Eye (tissue), 1 donor: ENCODE data around the gene URGCP.

Experiments used
- DNase-seq: peaks from one replicate; pipeline ENCODE4 v3.0.0-alpha.2; 2015

URGCP gene, protein sequence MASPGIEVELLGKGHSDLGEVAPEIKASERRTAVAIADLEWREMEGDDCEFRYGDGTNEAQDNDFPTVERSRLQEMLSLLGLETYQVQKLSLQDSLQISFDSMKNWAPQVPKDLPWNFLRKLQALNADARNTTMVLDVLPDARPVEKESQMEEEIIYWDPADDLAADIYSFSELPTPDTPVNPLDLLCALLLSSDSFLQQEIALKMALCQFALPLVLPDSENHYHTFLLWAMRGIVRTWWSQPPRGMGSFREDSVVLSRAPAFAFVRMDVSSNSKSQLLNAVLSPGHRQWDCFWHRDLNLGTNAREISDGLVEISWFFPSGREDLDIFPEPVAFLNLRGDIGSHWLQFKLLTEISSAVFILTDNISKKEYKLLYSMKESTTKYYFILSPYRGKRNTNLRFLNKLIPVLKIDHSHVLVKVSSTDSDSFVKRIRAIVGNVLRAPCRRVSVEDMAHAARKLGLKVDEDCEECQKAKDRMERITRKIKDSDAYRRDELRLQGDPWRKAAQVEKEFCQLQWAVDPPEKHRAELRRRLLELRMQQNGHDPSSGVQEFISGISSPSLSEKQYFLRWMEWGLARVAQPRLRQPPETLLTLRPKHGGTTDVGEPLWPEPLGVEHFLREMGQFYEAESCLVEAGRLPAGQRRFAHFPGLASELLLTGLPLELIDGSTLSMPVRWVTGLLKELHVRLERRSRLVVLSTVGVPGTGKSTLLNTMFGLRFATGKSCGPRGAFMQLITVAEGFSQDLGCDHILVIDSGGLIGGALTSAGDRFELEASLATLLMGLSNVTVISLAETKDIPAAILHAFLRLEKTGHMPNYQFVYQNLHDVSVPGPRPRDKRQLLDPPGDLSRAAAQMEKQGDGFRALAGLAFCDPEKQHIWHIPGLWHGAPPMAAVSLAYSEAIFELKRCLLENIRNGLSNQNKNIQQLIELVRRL

DNA sequence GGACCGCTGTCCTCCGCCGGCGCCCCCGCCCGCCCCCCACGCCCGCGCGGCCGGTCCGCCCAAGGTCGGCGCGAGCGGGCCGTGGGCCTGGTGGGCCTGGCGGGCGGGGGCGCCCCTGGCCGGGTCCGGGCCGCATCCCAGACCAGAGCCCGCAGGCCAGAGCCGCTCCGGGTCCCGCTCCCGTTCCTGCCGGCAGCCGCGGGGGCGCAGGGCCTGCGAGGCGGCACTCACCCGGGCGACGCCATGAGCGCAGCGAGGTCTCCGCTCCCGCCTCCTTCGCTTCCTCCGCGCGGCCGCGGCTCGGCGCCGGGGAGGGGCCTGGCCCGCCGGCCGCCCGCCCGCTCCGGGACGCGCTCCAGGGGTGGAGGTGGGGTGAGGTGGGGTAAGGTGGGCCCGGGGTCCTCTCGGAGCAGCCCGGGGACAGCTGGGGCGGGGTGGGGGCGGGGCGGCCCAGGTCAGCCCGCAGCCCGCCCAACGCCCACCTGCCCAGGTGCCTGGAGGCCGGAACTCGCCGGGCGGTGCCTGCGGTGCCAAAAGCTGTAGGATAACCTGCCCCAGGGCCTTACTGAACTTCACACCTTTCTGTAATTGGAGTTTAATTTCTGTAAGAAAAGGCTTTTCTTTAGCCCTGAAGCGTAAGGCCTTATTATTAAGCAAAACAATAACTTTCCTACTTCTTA, at the start of gene URGCP:
Gene URGCP, minus strand, starts transcription at position 266 of the 680 bp plus-strand sequence. Its CDS starts 21 bp downstream, at position 245.
- DNase-seq, result peak; percentile 69

DNA sequence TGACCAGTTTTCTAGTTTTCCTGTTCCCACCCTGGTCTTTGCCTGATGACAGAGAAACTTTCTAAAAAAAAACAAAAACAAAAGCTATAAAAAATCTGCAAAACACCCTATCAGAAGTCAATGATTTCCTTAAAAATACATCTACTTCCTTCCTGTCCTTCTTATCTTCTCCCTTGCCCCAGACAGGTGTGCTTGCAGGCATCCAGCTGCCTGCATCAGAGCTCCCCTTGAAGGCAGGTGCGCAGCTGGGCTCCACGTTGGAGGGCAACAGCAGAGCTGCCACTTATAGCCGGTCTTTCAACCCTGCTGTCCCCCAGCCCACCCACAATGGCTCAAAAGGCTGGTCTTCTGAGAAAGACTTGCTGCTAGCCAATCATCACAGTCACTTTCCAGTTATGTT, 49.6 kb upstream of the URGCP start:
- no peak for DNase-seq

DNA sequence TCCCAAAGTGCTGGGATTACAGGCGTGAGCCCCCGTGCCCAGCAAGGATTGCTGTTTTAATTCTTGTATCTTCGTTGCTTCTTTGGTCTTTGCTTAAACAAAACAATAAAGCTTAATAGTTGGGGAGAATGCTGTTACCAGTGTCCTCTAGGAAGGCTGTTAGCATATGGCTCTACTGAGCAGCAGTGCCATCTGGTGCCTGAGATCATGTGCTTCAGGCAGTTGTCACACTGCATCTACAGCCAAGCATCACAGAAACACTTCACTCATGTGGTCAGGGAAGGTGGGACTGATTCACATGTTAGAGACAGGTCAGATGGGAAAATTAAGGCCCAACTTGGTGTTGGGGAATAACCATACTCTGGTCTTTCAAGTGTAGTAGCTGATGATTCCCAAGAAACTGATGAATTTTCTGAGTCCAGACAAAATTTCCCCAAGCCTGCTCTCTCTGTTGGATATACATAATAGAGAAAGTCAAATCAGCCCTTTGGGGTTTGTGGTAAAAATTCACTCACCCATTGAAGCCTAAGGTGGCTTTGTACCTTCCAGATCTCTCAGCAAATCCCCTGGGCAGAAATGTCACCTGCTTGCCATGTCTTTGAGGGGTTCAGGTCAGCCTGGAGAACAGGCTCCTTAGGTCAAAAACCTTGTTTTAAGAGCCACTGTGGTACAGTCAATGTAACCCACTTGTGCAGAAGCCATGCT, 48.3 kb upstream of the URGCP start:
- peak; percentile 70 for DNase-seq

DNA sequence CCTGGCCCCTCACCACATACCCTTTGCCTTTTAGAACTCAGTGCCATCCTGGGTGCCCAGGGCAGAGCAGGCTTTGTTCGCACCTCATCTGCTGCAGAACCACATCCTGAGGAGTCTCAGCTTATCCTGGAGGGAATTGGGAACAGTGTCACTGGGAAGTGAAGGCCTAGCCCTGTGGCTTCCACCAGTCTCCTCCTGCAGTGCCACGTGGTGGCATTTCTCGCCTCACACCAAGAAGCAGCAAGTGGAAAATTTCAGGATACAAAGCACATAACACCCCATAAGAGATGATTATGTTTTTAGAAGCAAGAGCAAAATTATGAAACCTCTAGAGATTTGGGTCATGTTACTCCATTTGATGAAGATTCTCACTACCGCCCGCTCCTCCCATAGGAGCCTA, 46.7 kb upstream of the URGCP start:
- DNase-seq, result no peak

DNA sequence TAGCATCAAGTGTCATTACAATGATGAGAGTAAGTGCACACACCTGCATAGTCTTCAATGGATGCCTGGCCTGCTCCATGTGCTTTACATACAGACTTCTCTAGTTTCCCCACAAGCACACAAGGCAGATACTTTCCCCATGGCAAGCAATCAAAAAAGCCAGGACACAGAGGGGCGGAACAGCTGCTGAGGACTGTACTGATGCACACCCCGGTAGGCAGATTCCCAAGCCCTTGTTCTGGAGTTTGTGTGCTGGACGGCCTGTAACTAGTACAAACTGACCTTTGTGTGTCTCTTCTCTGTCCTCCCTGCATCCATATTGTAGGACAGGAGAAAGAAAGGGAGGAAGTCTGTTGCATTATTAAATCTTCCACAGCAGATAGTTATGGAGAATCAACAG, 45.6 kb upstream of the URGCP start:
- DNase-seq, result no peak

DNA sequence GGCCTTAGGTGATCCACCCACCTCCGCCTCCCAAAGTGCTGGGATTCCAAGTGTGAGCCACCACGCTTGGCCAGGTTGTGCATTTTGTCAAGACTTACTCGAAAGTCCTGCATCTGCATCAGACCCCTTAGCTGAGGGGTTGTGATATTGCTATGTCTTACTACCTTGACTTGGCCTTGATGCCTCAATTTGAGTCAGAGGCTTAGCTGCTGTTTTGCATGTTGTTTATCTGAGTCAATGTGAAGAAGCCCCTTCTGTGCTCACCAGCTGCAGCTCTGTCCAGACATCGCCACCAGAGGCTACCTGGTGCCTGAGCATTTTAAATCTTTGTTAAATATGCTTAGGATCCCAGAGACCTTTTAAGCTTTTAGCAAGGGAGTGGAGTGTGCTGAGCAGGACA, 37.9 kb upstream of the URGCP start:
- DNase-seq, result no peak

DNA sequence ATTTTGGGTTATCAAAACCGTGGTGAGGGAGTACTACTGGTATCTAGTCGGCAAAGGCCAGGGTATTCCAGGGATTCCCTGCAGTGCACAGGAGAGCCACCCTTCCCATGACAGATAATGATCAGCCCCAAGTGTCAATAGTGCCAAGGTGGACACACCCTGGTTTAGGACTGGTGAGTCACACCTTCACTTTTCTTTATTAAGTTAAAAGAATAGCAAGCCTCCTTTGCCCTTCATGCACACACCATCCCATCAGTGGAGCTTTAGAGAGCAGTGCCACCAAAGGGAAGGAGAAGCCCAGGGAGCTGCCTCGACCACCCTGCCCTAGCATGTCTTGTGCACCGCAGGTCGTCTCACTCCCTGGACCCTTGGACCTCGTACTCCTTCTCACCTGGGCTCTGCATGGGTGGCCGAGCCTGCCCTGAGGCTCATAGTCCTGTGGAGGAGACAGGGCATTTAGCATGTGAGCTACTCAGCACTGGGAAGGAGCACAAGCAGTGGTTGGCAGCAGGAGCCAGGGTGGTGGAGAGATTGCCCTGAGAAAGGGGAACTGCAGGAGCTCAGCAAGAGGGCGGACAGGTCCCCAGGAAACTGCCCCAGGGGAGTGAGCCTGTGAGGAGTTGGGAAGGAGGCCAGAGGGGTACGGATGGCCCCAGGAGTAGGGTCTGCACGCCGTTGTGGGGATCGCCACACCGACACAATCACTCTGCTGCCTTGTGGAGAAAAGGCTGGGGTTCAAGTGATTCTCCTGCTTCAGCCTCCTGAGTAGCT, 37.2 kb upstream of the URGCP start:
- no peak for DNase-seq

DNA sequence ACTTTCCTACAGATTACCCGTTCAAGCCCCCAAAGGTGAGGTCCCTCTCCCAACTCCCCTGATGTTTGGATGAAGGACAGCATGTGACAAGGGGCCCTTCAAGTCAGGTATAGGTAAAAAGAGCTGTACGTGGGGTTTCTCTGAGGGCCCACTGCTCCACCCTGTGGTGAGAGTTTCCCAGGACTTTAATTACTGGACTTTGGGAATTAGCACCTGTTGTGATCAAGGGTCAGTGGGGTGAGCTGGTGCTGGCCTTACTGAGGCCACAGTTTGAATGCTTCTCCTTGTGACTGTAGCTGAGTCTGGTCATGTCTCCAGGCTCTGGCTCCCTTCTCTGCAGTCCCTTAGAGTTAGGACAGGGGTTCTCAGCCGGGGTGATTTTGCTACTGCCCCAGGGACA, 36.6 kb upstream of the URGCP start:
- DNase-seq, result no peak

DNA sequence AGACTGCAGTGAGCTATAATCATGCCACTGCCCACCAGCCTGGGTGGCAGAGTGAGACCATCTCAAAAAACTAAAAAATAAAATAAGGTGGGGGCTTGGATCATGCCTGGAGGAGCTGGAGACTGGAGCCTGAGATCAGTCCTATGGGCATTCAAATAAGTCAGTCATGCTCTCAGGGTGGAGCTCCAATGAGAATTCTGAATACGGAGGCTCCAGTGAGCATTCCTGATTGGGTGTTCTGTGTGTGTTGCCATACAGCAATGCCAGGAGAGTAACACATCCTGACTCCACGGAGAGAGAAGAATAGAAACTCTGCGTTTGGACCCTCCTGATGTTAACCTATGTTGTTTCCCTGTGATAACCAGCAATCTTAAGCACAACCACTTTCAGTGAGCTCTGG, 35.9 kb upstream of the URGCP start:
- no peak for DNase-seq

DNA sequence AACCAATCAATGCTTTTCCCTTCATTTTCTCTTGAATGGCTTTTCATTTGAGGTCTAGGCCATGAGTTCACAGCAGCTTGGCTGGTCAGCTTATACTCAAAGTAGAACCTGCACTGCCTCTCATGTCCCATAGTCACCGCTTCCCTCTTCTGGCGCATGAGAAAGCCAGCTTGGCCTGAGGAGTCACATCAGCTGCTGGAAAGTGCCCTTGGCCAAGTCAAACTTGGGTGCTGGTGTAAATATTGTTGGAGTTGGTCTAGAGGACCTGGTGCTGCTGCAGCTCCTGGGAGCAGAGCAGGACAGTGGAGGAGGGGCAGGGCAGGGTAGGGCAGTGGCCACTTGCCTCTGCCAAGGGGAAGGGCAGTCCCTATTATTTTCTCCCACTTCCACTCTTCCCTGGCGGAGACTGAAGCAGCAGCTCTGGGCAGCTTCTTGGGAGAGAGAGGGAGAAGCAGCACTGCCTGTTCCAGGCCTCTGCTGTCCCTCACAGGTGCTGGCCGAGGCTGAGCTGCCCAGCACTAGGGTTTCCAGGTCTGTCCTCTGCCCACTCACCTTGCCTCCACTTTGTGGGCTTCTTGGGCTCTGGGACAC, 32.6 kb upstream of the URGCP start:
- DNase-seq, result no peak

DNA sequence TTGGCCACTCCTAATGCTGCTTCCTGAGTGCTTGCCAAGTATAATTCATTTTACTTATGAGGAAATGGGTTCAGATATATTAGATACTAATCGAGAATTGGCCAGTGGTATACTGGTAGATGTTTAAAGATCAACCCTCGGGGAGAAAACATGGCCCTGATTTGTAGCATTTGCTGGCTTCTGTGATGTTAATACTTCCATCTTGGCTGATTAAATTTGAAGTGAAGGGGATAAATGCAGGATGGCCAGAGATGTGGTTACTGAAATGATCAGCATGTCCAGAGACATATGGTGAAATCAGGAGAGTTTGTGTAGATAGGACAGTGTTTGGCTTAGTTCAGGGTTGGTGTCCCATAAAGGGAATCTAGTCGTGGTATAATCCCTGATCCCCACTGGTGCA, 31.0 kb upstream of the URGCP start:
- no peak for DNase-seq

DNA sequence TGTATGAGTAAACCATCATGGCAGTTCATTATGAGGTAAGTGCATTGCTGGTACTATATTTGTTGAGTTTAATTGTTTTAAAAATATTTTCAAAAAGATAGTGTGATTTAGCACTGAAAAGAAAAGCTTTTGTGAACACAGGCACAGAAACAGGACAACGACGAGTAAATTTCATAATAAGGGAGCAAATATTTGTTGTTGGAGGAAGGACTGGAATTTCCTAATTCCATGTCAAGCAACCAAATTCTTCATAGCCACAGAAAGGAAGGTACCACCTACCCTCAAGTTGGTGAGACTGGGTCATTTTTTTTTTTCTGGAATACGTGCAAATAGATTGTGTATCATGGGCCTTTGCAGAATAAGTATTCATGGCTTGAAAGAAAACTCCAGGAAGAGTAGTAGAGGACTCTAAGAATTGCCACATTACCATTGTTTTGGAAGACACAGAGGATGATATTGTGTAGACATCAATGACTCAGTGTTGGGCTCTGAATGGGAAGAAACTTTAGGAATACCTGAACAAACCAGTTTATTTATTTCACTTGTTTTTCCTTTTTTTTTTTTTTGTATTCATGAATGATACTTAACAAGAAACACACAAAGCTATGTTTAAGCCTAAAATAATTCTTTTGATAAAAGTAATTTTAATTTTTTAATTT, 27.6 kb upstream of the URGCP start:
- DNase-seq, result no peak

DNA sequence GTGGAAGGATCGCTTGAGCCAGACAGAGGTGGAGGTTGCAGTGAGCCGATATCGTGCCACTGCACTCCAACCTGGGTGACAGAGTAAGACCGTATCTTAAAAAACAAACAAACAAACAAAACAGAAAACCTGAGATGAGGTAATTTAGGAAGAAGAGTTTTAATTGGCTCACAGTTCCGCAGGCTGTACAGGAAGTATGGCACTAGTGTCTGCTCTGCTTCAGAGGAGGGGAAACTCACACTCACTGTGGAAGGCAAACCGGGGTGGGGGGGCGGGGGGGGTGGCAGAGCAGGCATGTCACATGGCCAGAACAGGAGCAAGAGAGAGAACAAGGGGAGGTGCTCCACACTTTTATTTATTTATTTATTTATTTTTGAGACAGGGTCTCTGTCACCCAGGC, 24.9 kb upstream of the URGCP start:
- DNase-seq, result no peak

DNA sequence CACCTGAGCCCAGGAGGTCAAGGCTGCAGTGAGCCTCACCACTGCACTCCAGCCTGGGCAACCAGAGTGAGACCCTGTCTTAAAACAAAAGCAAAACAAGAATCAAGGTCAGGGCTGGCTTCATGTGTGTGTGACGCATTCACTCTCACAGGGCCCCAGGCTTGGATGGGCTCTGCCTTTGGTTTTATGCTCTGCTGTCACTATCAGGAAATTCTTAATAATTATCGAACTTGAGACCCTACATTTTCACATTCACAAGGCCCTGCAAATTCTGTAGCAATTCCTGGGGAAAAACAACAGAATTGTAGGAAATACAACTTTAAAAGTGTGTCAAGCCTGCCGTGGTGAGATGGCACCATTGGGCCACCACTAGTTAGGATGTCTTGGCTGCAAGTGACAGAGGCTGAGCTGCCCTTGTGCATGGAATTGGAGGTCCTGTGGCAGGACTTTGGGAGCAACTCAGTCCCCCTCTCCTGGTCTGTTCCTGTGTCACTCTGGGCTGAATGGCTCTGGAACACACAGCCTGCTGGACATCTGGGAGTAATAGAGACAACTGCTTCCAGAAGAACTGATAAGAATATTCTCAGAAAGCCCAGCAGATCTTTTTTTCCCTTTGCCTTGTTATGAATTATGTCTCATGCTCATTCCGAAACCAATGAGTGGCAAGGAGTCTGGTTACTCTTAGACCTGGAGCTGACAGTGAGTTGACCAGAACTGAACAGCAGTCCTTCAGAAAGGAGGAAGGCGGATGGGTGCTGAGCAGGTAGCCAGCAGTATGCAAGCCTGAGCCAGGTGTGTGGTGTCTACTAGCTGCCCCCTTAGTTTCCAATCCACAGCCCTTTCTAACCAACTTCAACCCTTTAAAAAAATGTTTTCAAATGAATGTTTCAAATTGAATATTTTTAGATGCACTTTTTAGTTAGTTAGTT, 23.4 kb upstream of the URGCP start:
- DNase-seq, result no peak

DNA sequence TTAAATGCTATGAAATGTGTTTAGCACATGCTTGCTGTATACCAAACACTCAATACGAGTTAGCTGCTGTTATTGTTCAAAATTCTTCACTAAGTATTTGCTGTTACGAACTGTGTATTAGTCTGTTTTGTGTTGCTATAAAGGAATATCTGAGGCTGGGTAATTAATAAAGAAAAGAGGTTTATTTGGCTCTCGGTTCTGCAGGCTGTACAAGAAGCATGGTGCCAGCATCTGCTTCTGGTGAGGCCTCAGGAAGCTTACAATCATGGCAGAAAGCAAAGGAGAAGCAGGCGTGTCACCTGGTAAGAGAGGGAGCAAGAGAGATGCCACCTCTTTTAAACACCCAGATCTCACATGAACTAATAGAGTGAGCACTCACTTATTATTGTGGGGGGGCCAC, 21.4 kb upstream of the URGCP start:
- no peak for DNase-seq

DNA sequence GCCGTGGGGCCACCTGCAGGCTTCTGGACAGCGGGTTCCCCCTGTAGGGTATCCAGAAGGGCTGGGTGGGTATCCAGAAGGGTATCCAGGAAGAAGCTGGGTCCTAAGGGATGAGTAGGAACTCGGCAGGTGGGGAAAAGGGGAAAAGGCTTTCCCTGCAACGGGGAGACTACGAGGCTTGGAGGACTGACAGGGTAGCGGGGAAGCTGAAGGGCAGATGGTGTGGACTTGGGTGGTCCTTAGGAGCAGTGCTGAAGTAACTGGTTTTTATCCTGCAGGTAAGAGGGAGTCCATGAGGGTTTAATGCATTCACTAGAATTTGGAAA, 20.4 kb upstream of the URGCP start:
- DNase-seq, result no peak

DNA sequence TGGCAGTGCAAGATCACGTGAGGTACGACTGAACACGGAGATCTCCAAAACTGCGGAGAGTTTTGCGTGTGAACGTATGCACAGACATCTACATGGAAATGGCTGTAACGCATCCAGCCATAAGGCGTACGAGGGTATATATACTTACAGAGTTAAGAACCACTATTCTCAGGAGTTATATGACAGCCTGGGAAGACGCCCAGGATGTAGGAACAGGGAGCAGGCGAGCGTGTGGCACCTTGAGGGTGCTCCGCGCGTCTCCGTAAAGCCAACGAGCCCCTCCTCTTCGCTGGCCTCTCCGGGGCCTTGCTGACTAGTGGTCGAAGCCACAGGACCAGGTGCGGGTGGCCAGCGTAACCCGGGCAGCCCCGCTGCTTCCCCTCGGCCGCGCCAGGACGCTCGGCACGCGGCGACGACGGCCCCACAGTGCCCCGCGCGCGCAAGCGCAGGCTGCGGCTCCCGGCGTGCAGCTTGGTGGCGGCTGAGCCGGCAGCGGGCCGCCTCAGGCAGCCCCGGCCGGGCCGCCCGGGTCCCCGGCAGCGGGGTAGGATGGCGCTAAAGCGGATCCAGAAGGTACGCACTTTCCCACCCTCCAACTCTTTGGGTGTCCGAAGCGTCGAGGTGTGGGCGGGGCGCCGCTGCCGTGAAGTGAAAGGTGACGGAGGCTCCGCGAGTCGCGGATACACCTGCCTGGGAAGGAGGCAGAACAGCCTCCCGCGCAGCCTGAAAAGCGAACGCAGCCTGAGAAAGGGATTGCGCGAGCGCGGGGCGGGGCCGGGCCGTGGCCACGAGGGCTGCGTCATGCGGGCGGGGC, 19.8 kb upstream of the URGCP start, which contains the start of gene UBE2D4:
Gene UBE2D4, plus strand, starts transcription at position 453 of the 814 bp plus-strand sequence. Its CDS starts 97 bp downstream, at position 550.
- peak; percentile 90 for DNase-seq

DNA sequence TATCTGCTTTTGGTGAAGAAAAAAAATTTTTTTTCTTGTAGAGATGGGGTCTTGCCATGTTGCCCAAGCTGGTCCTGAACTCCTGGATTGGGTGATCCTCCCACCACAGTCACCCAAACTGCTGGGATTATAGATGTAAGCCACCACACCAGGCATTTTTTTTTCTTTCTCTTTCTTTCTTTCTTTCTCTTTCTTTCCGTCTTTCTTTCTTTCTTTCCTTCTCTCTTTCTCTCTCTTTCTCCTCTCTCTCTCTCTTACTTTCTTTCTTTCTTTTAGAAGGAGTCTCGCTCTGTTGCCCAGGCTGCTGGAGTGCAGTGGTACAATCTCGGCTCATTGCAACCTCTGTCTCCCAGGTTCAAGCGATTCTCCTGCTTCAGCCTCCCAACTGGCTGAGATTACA, 16.3 kb upstream of the URGCP start:
- no peak for DNase-seq

DNA sequence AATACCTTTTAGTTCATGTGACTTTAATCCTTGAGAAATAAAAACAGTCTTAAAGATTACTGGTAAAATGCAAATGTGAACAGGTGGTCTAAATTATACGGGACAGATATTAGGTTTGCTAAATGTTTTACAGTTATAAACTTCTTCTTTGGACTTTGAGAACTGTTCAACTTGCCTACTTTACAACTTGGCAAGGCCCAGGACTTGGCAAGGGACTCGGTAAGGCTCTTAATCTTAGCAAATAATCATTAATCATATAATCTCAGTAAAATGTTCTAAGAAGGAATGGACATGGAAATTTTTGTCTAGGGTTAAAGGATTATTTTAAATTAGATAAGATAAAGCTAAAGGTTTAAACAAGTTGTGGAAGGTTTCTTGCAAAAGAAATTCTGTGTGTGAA, 15.0 kb upstream of the URGCP start:
- DNase-seq, result no peak
